Left ventricle myocardium inferior (tissue), 1 donor: ENCODE results near the gene OCA2. TPM values are rescaled to one million over a fixed set of nuclear protein-coding genes. Genes with fewer than 3 reads are reported as not detected.

ENCODE experiments used
- DNase-seq: peaks from one replicate; pipeline ENCODE4 v3.0.0-alpha.2; 2020
- H3K27ac ChIP-seq: fragments of 200-600 bp; replicated peaks from 2 replicates; pipeline ENCODE4 v1.8.0; 2021
- H3K27me3 ChIP-seq: fragments of 200-600 bp; 2 replicates; pipeline ENCODE4 v1.8.0; 2021; ENCODE audit warnings: low read depth
- H3K36me3 ChIP-seq: fragments of 200-600 bp; 2 replicates; pipeline ENCODE4 v1.8.0; 2021
- H3K4me1 ChIP-seq: fragments of 200-600 bp; 2 replicates; pipeline ENCODE4 v1.8.0; 2021
- H3K4me3 ChIP-seq: fragments of 200-600 bp; 2 replicates; pipeline ENCODE4 v1.8.0; 2021; ENCODE audit warnings: mild to moderate bottlenecking, moderate library complexity
- H3K9me3 ChIP-seq: fragments of 200-600 bp; replicated peaks from 2 replicates; pipeline ENCODE4 v1.8.0; 2021
- CTCF ChIP-seq: fragments of 200-600 bp; IDR thresholded peaks from 2 replicates; pipeline ENCODE4 v1.8.0; 2021; ENCODE audit warnings: antibody characterized with exemption, mild to moderate bottlenecking, borderline replicate concordance
- intact Hi-C: fragments of 100-400 bp; cut with micrococcal nuclease; formaldehyde crosslinking; loops from one replicate; pipeline ENCODE4 v1.11.0; 2022
- total RNA-seq: library from RNA; stranded (reverse); fragmentation: NEBNext Ultra II Directional; extraction: Animal tissue kit (Norgen Biotek cat#: 25700); gene quantifications from one replicate; pipeline ENCODE4 v1.2.1, GENCODE V29; 2021
- donor health status: DM: no; HTN: yes; CAD: no; lungs with severe emphysema.

The OCA2 gene
- total RNA-seq, 1 donor from 2014 or later, result not detected

GRCh38 chr15:28020644-28021043 lies 78.5 kb downstream of the OCA2 start:
- intact Hi-C loops, result no loop called here
- DNase-seq, result no peak
- no peak for TF ChIP-seq CTCF
- Histone ChIP-seq H3K4me3 (no peak overlapping the region), H3K27me3 (no peaks in the 10 kb centered on the region), H3K27ac (no peak overlapping the region), H3K9me3 (no peaks in the 10 kb centered on the region), H3K4me1 (no peaks in the 10 kb centered on the region), H3K36me3 (no peaks in the 10 kb centered on the region)

GRCh38 chr15:28019594-28020309 lies 79.4 kb downstream of the OCA2 start:
- H3K27me3 ChIP-seq, result no peaks in the 10 kb centered on the region
- no peaks in the 10 kb centered on the region for H3K36me3 ChIP-seq
- H3K4me3 ChIP-seq, result no peak overlapping the region
- no peak for TF ChIP-seq CTCF
- intact Hi-C loops, result no loop called here
- H3K27ac ChIP-seq, result no peak overlapping the region
- no peak for DNase-seq
- no peaks in the 10 kb centered on the region for H3K4me1 ChIP-seq
- no peaks in the 10 kb centered on the region for H3K9me3 ChIP-seq

- no peak for DNase-seq
- no peaks in the 10 kb centered on the region for H3K9me3 ChIP-seq
- H3K27ac ChIP-seq, result no peak overlapping the region
- no peak for TF ChIP-seq CTCF
- H3K36me3 ChIP-seq, result no peaks in the 10 kb centered on the region
- H3K27me3 ChIP-seq, result no peaks in the 10 kb centered on the region
- intact Hi-C loops, result no loop called here
- H3K4me3 ChIP-seq, result no peak overlapping the region
- no peaks in the 10 kb centered on the region for H3K4me1 ChIP-seq
Measured at GRCh38 chr15:28018291-28019044, 80.6 kb downstream of the OCA2 start.

- no peak for DNase-seq
- H3K4me1 ChIP-seq, result no peaks in the 10 kb centered on the region
- H3K4me3 ChIP-seq, result no peak overlapping the region
- H3K27ac ChIP-seq, result no peak overlapping the region
- peak; percentile 37 for TF ChIP-seq CTCF
- no peaks in the 10 kb centered on the region for H3K36me3 ChIP-seq
- intact Hi-C loops, result no loop called here
- no peaks in the 10 kb centered on the region for H3K9me3 ChIP-seq
- no peaks in the 10 kb centered on the region for H3K27me3 ChIP-seq
Measured at GRCh38 chr15:28017423-28017924, 81.6 kb downstream of the OCA2 start.

- H3K27ac ChIP-seq, result no peak overlapping the region
- H3K27me3 ChIP-seq, result no peaks in the 10 kb centered on the region
- no peak for TF ChIP-seq CTCF
- no peaks in the 10 kb centered on the region for H3K9me3 ChIP-seq
- no peak for DNase-seq
- no peak overlapping the region for H3K4me3 ChIP-seq
- H3K36me3 ChIP-seq, result no peaks in the 10 kb centered on the region
- intact Hi-C loops, result no loop called here
- no peaks in the 10 kb centered on the region for H3K4me1 ChIP-seq
Measured at GRCh38 chr15:28015855-28016254, 83.3 kb downstream of the OCA2 start.
